Astrocyte (in vitro differentiated cells and primary cell): Measurements from ENCODE around the gene ZNF17.

ENCODE experiments used
- CTCF ChIP-seq: IDR thresholded peaks from 2 replicates; pipeline ENCODE4 v1.5.1; 2011; ENCODE audit warnings: low read depth, mild to moderate bottlenecking, inconsistent platforms, low read length, moderate library complexity; ENCODE audit not compliant: insufficient read depth
- EZH2 ChIP-seq: IDR thresholded peaks from 2 replicates; pipeline ENCODE4 v1.6.1; 2012; ENCODE audit warnings: mild to moderate bottlenecking, low read length, inconsistent platforms; ENCODE audit not compliant: insufficient read depth

- TF ChIP-seq CTCF: no peak
- TF ChIP-seq EZH2: no peak
Observed at GRCh38 chr19:57377498-57378146, 33.3 kb upstream of the ZNF17 start.
